ENCODE results near the gene AK1.
"Not testable (repeated sequence)": the region's sequence is repeated elsewhere in the genome, so short reads cannot be mapped to it uniquely, and the experiment has no call there.

The AK1 gene

DNA sequence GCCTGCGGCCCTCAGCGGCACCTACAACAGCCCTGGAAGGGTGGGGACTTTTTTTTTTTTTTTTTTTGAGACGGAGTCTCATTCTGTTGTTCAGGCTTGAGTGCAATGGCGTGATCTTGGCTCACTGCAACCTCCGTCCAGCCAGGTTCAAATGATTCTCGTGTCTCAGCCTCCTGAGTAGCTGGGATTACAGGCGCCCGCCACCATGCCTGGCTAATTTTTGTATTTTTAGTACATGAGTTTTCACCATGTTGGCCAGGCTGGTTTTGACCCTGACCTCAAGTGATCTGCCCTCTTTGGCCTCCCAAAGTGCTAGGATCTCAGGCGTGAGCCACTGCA, 7.4 kb downstream of the AK1 start:
- peaks cover 14% of the 10 kb centered on the region for H3K4me1 ChIP-seq (ENCODE audit: insufficient read depth, low read length, poor library complexity, severe bottlenecking)
- not testable (repeated sequence) for H3F3A ChIP-seq (ENCODE audit: low read depth); H3K79me2 ChIP-seq (ENCODE audit: insufficient read depth, low read length); H3K9ac ChIP-seq (ENCODE audit: low read depth, low read length, poor library complexity, severe bottlenecking); H2AFZ ChIP-seq (ENCODE audit: low read length); H3K4me3 ChIP-seq (ENCODE audit: low read length, poor library complexity, severe bottlenecking); H3K27me3 ChIP-seq (ENCODE audit: insufficient read depth, low read length, poor library complexity, severe bottlenecking); H4K20me1 ChIP-seq (ENCODE audit: insufficient read depth, low read length, poor library complexity, severe bottlenecking); H3K9me2 ChIP-seq (replicated peaks; ENCODE audit: low read depth, low read length); H3K9me3 ChIP-seq (ENCODE audit: insufficient read depth, low read depth, low read length); H3K36me3 ChIP-seq (ENCODE audit: insufficient read depth, low read length); H3K4me2 ChIP-seq (ENCODE audit: low read depth, low read length, poor library complexity, severe bottlenecking)
- TF ChIP-seq CTCF (conservative IDR thresholded peaks at IDR 0.05; ENCODE audit: low read length) = 0 out of 2 replicates have a peak, but pooled peaks have one; percentile 21

DNA sequence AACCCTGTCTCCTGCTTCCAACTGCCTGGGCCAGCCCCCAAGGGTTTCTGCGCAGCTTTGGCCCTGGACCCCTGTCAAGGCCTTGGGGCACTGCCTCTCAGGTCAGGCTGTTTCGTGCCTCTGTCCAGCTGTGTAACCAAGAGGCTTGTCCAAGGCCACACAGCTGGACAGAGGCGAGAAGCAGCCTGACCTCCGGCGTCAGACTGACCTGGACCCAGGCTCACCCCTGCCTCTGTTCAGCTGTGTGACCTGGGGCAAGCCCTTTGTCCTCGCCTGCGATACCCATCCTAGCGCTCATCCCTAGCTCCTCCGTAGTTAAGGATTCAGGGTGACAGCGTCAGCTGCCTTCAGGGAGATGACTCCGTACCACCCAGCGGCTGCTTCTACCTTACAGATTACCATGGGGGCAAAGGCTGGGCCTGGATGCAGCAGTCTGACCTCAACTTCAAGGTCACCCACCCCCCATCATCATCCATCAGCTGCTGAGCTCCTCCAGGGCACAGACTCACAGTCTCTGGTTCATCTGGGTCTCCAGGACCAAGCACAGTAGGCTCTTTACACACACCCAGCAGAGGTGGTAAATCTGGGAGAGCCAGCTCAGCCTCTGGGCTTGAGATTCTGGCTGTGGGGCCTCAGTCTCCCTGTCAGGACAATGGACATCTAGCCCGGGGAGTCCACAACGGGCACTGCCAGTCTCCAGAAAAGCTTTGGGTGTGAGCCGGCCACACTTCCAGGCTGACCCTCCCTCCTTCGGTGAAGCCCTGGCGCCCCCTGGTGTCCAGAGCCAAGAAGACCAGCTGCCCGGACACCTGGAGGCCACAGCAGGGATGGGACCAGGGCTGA, 7.9 kb downstream of the AK1 start:
- Histone ChIP-seq H3K9me2 (replicated peaks; ENCODE audit: low read depth, low read length) (no peaks in the 10 kb centered on the region), H4K20me1 (ENCODE audit: insufficient read depth, low read length, poor library complexity, severe bottlenecking) (no peaks in the 10 kb centered on the region), H2AFZ (ENCODE audit: low read length) (no peak overlapping the region), H3F3A (ENCODE audit: low read depth) (peaks cover 12% of the 10 kb centered on the region; the same call in 1 of the 2 replicates), H3K9ac (ENCODE audit: low read depth, low read length, poor library complexity, severe bottlenecking) (no peak overlapping the region), H3K79me2 (ENCODE audit: insufficient read depth, low read length) (no peaks in the 10 kb centered on the region), H3K4me1 (ENCODE audit: insufficient read depth, low read length, poor library complexity, severe bottlenecking) (peaks cover 20% of the 10 kb centered on the region), H3K4me2 (ENCODE audit: low read depth, low read length, poor library complexity, severe bottlenecking) (peak overlapping the region; percentile 2), H3K9me3 (ENCODE audit: insufficient read depth, low read depth, low read length) (no peaks in the 10 kb centered on the region), H3K4me3 (ENCODE audit: low read length, poor library complexity, severe bottlenecking) (no peak overlapping the region), H3K27me3 (ENCODE audit: insufficient read depth, low read length, poor library complexity, severe bottlenecking) (no peaks in the 10 kb centered on the region), H3K36me3 (ENCODE audit: insufficient read depth, low read length) (no peaks in the 10 kb centered on the region)
- TF ChIP-seq EZH2phosphoT487 (IDR thresholded peaks at IDR 0.05; ENCODE audit: borderline replicate concordance) (no peak), CTCF (conservative IDR thresholded peaks at IDR 0.05; ENCODE audit: low read length) (peak; percentile 93)

- Histone ChIP-seq H3K9me2 (replicated peaks; ENCODE audit: low read depth, low read length) (no peaks in the 10 kb centered on the region), H3K4me3 (ENCODE audit: low read length, poor library complexity, severe bottlenecking) (no peak overlapping the region), H3F3A (ENCODE audit: low read depth) (peaks cover 18% of the 10 kb centered on the region; the same call in 1 of the 2 replicates), H3K9ac (ENCODE audit: low read depth, low read length, poor library complexity, severe bottlenecking) (no peak overlapping the region), H4K20me1 (ENCODE audit: insufficient read depth, low read length, poor library complexity, severe bottlenecking) (no peaks in the 10 kb centered on the region), H3K4me1 (ENCODE audit: insufficient read depth, low read length, poor library complexity, severe bottlenecking) (peaks cover 32% of the 10 kb centered on the region), H2AFZ (ENCODE audit: low read length) (no peak overlapping the region), H3K36me3 (ENCODE audit: insufficient read depth, low read length) (no peaks in the 10 kb centered on the region), H3K4me2 (ENCODE audit: low read depth, low read length, poor library complexity, severe bottlenecking) (no peak overlapping the region), H3K79me2 (ENCODE audit: insufficient read depth, low read length) (no peaks in the 10 kb centered on the region), H3K27me3 (ENCODE audit: insufficient read depth, low read length, poor library complexity, severe bottlenecking) (no peaks in the 10 kb centered on the region), H3K9me3 (ENCODE audit: insufficient read depth, low read depth, low read length) (no peaks in the 10 kb centered on the region)
- TF ChIP-seq EZH2phosphoT487 (IDR thresholded peaks at IDR 0.05; ENCODE audit: borderline replicate concordance) (no peak), CTCF (conservative IDR thresholded peaks at IDR 0.05; ENCODE audit: low read length) (no peak)
These were observed 9.1 kb downstream of the AK1 start for GRCh38 chr9:127868278-127868902.

Data from Loucy (cell line).